Non-pigmented ciliary epithelial cell (primary cell): ENCODE data around the gene FYN.

Source experiments
- DNase-seq: peaks from one replicate; pipeline ENCODE4 v3.0.0-alpha.2; 2010; ENCODE audit warnings: low read depth

FYN gene

GRCh38 chr6:111707773-111708172 lies 165.5 kb downstream of the FYN start:
- no peak for DNase-seq

- DNase-seq = no peak
Observed at GRCh38 chr6:111706841-111707391, 166.3 kb downstream of the FYN start.

- no peak for DNase-seq
Observed at GRCh38 chr6:111703723-111704122, 169.5 kb downstream of the FYN start.

GRCh38 chr6:111702268-111702667 lies 171.0 kb downstream of the FYN start:
- no peak for DNase-seq

DNA sequence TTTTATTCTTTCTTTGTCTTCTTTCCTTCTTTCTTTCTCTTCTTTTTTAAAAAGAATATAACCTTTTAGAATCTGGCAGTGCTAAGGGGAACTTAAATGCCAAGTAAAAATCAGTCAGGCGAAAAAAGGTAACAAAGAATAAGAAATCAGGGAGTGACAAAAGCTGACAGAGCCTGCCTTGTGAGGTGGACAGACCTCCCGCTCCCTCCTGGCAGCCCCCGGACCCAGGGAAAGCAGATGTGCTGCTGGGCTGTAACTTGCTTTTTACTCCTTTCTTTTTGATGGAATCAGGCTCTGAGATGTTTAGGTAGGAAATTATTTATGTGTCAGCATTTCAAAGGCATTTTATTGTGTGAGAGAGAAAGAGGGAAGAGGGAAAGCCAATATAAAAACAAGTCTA lies 172.1 kb downstream of the FYN start:
- DNase-seq = no peak

DNA sequence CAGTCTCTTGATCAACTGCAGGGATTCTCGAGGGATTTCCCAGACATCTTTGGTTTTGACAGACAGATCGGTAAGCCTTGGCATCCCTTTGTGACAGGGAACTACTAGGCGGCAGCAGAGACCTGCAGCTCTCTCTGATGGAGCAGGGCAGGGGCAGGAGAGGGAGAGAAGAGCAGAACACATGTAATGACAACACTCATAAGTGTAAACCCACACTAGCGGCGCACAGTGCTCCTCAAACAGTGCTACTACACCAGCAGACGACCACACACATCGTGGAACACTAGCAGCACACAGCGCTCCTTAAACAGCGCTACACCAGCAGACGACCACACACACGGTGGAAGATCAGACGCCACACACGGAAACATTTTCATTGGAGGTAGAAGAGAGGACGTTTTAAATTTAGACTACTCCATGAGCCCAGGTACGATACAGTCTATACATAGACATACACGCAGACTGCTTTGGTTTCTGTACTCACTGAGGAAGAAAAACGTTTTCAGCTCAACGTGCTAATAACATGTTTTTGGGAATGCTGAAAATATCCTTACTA lies 173.0 kb downstream of the FYN start:
- DNase-seq = no peak

DNA sequence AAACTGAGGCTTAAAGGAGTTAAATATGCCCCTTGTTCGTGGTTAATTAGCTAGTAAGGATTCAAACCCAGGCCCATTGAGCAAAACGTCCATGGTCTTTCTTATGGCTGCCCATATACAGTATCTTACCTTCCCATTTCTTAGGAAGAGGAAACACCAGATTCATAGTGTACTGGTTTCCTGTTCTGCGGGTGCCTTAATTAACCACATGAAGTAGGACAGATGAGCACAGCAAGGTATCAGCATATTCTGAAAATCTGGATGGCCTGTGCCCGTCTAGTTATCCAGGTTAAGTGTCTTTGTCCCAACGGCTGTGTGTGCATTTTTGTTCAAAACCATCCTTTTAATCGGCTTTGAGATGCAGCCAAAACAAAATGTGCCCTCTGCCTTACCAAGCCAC lies 174.1 kb downstream of the FYN start:
- no peak for DNase-seq

GRCh38 chr6:111696814-111697213 lies 176.4 kb downstream of the FYN start:
- no peak for DNase-seq

GRCh38 chr6:111692327-111693164 lies 180.7 kb downstream of the FYN start:
- DNase-seq = no peak

- DNase-seq = no peak
Observed at GRCh38 chr6:111691345-111692225, 181.7 kb downstream of the FYN start.

- no peak for DNase-seq
Observed at GRCh38 chr6:111689946-111690345, 183.3 kb downstream of the FYN start.

- no peak for DNase-seq
Observed at GRCh38 chr6:111689419-111689818, 183.8 kb downstream of the FYN start.

- DNase-seq = no peak
Observed at GRCh38 chr6:111688331-111688730, 184.9 kb downstream of the FYN start.

DNA sequence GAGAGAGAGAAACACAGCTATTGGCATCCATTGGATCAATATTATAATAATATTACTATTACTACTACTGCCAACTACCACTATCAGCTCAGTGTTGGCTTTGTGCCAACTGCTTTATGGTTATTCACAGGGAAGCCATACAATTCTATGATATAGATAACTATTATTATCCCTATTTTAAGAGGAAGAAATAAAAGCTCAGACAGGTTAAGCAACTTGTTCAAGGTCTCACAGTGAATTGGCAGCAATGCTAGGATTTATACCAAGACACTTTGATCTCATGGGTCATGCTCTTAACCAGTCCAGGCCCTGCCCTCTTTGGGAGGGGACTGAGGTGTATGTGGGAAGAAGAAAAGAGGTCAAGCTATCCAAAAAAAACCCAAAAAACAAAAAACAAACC lies 185.6 kb downstream of the FYN start:
- no peak for DNase-seq

DNA sequence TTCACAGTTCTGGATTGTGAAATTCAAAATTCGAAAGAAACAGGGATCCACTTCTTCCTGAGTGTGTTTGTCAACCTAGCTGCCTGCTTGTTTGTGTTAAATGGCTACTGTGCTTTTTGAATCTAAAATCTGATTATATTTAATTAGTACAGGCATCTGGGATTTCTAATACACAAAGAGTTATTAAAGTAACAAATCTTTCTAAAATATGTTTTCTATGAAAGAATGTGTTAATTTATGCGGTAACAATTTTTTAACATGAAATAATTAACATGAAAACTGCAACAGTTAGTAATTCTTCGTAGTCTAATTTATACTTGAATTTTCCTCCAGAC lies 186.4 kb downstream of the FYN start:
- no peak for DNase-seq

DNA sequence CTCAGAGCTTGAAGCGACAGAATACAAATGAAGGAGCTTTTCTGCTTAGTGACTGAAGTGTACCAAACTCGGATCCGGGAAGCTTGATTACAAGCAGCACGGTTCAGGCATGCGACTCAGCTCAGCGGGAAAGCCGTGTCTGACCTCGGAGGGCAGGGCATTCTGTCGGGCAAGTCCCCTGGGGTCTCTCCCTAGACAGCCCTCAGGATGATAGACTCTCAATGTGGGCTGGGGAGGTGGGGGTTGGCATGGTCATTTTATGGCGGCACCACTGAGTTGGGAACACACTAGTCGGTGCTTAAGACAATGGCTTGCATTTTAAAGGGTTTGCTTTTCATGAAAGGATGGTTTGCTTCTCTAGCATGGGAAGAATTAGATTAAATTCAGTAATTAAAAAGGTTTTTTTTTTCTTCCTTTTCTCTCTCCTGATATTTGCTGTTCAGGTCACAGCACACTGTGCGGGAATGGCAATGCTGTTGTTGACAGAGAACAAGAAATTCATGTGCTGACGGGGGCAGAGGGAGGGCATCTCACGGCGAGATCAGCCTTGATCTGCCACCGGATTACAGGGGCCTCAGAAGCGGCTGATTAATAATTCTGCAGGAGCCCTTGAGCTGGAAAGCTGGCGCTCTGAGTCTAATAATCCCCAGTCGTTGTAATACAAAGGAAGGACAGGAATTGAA lies 186.9 kb downstream of the FYN start:
- no peak for DNase-seq

- DNase-seq = no peak
Observed at GRCh38 chr6:111685526-111685925, 187.7 kb downstream of the FYN start.

DNA sequence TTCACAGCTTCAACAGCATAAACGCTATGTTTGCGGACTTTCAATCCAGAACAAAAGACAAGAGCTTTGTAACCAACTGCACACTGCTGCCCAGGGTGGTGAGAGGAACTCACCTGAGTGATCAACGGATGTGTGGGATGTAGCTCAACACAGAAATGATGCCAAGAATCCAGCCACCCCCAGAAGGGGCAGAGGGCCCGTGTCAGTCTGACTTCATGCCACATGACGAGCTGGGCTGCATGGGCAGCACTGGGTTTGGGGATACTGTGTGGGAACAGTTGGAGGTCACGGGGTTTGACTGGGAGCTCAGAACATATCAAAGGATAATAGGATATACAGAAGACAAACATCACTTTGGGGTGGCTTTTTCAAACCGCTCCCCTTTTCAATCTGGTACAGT lies 188.2 kb downstream of the FYN start:
- no peak for DNase-seq

DNA sequence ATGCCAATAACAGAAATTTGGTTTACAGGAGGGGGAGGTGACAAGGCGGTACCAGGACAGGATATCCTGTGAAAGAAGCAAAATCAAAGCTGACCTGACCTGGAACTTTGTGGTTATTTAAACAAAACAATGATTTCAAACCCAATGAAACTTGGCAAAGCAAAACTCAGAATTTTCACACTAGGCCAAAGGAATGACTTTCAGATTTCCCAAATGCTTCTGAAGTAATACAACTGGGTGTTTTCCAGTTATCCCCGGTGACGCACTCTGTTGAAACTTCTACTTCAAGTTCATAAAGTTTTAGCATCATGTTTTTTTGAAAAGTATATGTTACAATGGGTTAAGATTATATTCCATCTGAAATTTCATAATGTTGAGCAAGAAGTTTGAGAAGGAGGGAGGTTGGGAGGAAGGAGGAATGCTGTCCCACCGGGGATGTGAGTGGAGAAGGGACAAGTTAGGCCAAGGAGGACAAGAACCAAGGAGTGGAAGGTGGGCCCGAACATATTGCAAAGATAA lies 189.4 kb downstream of the FYN start:
- peak; percentile 71 for DNase-seq

DNA sequence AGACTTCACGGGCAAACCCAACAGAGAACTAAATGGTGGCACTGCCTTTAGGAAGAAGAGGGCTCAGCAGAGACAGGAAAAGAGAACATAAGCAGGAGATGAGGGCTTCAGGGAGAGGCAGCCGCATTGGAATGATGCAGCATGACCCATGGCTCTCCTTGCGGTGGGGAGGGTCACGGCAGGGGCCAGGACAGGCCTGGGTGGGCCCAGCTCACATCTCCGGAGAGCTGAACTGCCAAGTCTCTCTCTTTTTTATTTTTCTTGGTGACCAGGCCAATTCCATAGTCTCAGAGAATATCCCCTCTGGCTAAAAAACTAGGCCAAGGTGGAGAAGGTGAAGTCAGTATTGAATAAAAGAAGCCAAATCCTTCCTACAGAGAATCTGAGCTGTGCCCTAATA lies 190.1 kb downstream of the FYN start:
- no peak for DNase-seq

DNA sequence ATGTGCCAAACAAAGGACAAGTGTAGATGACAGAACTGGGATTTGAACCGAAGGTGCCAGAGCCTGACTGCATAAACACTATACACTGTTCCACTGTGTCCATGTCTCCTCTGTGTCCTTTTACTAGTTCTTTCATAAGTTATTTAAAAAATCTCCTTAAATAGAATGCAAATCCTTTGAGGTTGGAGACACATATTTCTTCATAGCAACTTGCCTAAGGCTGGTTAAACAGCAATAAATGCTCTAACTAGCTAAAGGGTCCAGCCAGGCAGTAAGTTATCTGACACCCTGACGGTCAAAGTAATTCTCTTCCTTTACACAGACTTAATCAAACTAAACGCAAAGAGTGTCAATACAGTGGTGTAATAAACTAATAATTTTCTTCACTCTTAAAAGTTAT lies 191.4 kb downstream of the FYN start:
- DNase-seq = no peak
